GM20000 (cell line): ENCODE data around the gene UVRAG.

Experiments used
- DNase-seq: peaks from one replicate; pipeline ENCODE4 v3.0.0; 2012; ENCODE audit warnings: low spot score
- TF ChIP-seq, protein P1 (sequence below): IDR thresholded peaks from 2 replicates; pipeline ENCODE4 v1.5.1; 2012; ENCODE audit warnings: mild to moderate bottlenecking, control low read depth; ENCODE audit errors: extremely low read depth, missing control alignments

The UVRAG gene

DNA sequence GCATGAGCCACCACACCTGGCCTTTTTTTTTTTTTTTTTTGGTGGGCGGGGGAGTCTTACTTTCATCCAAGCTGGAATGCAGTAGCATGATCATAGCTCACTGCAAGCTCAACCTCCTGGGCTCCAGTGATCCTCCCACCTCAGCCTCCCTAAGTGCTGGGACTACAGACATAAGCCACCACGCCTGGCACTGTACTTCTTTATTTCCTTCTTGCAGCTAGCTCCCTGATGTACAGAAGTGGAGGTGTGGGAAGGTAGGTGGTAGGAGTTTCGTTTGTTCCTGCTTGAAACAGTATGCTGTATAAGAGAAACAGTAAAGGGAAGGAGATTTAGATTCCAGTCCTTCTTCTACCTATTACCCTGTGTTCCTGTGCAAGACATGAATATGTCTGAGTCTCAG lies 319.2 kb downstream of the UVRAG start:
- TF ChIP-seq, protein P1, sequence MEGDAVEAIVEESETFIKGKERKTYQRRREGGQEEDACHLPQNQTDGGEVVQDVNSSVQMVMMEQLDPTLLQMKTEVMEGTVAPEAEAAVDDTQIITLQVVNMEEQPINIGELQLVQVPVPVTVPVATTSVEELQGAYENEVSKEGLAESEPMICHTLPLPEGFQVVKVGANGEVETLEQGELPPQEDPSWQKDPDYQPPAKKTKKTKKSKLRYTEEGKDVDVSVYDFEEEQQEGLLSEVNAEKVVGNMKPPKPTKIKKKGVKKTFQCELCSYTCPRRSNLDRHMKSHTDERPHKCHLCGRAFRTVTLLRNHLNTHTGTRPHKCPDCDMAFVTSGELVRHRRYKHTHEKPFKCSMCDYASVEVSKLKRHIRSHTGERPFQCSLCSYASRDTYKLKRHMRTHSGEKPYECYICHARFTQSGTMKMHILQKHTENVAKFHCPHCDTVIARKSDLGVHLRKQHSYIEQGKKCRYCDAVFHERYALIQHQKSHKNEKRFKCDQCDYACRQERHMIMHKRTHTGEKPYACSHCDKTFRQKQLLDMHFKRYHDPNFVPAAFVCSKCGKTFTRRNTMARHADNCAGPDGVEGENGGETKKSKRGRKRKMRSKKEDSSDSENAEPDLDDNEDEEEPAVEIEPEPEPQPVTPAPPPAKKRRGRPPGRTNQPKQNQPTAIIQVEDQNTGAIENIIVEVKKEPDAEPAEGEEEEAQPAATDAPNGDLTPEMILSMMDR, result no peak
- DNase-seq, result no peak

DNA sequence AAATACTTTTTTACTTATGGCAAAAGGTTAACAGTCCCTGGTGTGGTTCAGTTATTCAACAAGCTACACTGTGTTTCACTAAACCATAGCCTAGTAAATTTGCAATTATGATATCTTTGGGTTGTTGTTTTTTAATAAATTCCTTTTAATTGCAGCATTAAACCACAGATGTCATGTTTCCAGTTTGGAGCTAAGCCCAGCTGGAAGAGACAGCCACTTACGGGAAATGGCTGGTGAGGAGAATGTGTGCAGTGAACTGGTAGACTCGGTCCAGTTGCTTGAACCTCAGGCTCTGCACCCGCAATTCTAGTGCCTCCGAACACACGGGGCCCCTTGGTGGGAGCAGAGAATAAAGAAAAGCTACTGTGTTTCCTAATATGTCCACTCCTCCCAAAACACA lies 320.5 kb downstream of the UVRAG start:
- DNase-seq, result no peak
- TF ChIP-seq, protein P1, result no peak

GRCh38 chr11:76139314-76139713 lies 324.3 kb downstream of the UVRAG start:
- TF ChIP-seq, protein P1, result no peak
- no peak for DNase-seq

DNA sequence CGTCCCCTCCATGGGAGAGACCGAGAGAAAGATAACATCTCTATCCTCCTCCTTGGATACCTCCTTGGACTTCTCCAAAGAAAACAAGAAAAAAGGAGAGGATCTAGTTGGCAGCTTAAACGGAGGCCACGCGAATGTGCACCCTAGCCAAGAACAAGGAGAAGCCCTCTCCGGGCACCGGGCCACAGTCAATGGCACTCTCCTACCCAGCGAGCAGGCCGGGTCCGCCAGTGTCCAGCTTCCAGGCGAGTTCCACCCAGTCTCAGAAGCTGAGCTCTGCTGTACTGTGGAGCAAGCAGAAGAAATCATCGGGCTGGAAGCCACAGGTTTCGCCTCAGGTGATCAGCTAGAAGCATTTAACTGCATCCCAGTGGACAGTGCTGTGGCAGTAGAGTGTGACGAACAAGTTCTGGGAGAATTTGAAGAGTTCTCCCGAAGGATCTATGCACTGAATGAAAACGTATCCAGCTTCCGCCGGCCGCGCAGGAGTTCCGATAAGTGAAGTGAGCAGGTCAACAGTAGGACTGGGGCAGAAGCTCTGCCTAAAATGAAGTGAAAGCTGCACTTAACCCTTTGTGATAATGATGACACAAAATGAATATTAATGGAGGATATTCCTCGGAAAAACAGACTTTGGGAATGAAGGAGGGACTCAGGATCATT lies 326.0 kb downstream of the UVRAG start:
- DNase-seq, result no peak
- TF ChIP-seq, protein P1, result no peak

- no peak for DNase-seq
- TF ChIP-seq, protein P1, result no peak
Measured at GRCh38 chr11:76141901-76142588, 327.0 kb downstream of the UVRAG start.

GRCh38 chr11:76143274-76143673 lies 328.3 kb downstream of the UVRAG start:
- TF ChIP-seq, protein P1, result no peak

DNA sequence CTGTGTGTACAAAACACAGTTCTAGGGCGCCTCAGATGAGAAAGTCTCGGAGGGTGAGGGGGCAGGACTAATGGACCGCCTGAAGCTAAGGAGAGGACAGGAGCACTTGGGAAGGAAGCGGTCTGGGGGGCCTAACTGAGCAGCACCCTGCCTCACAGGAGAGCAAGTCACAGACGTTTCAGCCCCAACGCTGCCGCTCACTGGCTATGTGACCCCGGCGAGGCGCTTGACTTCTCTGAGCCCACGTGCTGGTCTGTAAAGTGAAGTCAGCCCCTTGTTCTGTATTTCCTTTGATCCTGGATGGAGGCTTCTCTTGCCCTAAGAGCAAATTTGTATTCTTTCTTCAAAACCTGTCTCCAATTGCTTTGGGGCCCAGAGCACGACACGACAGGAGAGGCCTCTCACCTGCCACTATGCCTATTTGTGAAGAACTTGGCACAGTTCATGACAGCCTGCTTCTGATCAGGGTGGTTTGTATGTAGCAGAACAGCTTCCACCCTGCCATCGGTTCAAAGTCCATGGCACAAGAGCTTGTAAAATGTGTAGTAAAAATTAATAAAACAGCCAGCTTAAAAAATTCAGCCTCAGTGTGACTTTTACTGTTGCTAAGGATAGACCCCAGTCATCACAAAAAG lies 332.2 kb downstream of the UVRAG start:
- DNase-seq, result no peak
- TF ChIP-seq, protein P1, result no peak

More at GRCh38 chr11:76143274-76143673, 328.3 kb downstream of the UVRAG start:
- no peak for DNase-seq
